HG02798 (cell line): ENCODE results near the gene BCL11B.

Experiments used
- ATAC-seq: cut with Tn5 transposase; IDR thresholded peaks from one replicate; pipeline ENCODE4 v1.9.1; 2021; ENCODE audit warnings: mild to moderate bottlenecking; ENCODE audit not compliant: unreplicated experiment, poor library complexity

Gene BCL11B

GRCh38 chr14:99173086-99173485 is 98.9 kb downstream of the BCL11B start:
- ATAC-seq: no peak

GRCh38 chr14:99171396-99171795 is 100.6 kb downstream of the BCL11B start:
- no peak for ATAC-seq

- no peak for ATAC-seq
Observed at GRCh38 chr14:99169776-99170356, 102.1 kb downstream of the BCL11B start.

GRCh38 chr14:99168330-99168729 is 103.7 kb downstream of the BCL11B start:
- ATAC-seq: no peak

DNA sequence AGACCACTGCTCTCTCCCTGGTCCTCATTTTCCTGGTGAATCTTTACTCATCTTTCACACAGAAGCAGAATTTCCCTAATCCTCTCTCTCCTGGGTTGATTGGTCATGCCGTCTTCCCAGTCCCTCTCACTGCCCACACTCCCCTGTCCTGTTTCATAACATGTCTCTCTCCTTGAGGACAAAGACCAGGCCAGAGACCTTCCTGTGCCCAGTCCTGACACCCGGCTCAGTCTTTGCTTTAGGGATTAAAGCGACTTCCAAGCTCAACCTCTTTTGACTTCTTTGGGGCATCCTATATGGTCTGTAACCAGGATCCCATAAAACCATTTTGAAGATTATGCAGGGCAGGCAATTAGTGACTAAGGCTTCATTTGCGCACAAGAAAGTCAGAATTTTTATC is 105.5 kb downstream of the BCL11B start:
- ATAC-seq: no peak

DNA sequence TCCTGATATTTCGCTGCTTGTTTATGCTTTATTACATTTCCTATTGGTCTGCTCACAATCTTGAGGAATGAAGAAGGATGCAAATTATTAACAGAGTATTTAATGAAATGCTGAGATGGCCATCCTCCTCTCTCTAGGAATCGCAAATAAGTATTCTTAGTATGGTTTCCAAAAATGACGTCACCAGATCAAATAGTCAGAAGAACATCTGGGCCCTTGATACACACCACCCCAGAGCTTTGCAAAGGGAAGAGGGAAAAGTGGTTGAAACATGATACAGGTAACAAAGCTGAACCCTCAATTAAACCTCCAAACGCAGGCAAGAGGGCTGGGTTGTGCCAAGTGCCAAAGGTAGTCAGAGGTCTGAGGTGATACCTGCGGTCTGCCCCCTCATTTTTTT is 107.3 kb downstream of the BCL11B start:
- no peak for ATAC-seq

GRCh38 chr14:99163446-99163845 is 108.6 kb downstream of the BCL11B start:
- ATAC-seq: no peak

DNA sequence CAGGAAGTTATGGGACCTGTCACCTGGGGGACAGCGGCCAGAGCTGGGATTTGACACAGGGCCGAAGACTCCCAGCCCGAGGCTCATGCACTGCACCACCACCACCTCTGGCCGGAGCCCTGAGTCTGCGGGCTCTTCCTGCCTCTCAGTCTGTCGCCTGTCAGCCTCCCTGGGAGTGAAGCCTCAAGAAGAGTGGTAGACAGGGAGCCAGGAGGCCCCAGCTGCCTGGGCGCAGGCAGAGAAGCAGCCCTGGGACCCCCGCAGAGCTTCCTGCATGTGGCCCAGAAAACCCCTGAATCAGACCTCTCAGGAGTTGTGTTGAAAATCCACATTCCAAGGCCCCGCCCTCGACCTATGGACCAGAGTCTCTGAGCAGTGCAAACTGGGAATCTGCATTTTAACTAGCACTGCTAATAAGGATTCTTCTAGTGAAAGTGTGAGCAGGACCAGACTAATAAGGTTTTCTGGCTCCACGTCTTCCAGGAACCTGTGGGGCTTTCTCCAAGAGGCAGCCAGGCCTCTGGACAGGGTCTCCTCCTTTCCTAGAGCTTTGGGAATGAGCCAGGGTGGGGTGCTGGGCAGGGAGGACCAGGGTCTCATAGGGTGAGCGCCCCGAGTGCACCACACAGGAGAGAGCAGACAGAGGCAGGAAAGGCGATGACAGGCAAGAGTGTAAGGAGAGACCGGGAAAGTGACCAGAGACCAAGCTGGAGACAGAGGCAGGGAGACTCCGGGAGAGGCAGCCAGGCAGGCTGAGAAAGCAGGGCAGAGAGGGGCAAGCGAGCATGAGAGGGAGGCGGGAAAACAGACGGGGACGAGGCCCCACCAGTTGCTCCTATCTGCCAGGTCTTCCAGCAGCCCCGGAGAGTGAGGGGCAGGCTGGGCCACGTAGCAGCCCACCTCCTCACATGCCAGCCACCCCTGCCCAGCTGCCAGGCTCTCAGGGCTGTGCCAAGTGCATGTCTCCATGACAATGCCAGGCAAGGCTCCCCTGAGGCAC is 112.4 kb downstream of the BCL11B start:
- no peak for ATAC-seq

DNA sequence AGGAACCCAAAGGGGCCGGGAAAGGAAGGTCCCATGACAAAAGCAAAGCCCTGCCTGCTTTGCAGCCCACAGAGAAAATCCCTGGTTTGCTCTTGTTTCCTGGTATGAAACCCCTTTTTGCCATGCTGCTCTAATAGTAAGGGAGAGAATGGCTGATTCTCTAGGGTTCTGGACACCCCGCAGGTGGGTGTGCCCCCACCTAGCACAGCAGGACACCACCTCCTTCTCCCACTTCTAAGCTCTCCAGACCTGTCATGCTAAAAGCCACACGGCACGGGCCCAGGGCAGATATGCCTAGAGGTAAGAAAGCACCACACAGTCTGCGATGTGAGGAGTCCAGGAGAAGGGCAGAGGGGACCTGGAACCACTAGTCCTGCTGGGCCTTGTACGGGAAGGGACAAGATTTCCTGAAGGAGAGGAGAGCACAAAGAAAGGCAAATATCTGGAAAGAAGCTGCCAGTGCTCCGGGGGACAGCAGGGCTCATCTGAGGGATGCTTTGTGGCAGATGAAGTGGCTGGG is 113.3 kb downstream of the BCL11B start:
- no peak for ATAC-seq

DNA sequence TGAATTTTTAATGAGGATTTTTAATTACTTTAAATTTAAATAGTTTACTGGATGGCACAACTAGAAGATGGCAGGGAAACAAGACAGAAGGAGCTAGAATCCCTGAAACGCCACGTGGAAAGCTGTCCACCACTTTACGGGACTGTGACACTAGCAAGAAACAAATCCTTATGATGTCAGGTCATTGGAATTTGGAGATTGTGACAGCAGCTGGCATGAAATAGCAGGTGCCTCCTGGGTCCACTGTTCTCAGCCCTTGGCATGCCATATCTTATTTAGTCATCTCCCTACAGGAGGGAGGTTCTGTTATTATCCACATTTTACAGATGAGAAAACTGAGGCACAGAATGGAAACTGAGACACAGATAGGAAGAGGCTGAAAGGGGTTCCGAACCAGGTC is 113.8 kb downstream of the BCL11B start:
- ATAC-seq: no peak

GRCh38 chr14:99157676-99158075 is 114.3 kb downstream of the BCL11B start:
- no peak for ATAC-seq

DNA sequence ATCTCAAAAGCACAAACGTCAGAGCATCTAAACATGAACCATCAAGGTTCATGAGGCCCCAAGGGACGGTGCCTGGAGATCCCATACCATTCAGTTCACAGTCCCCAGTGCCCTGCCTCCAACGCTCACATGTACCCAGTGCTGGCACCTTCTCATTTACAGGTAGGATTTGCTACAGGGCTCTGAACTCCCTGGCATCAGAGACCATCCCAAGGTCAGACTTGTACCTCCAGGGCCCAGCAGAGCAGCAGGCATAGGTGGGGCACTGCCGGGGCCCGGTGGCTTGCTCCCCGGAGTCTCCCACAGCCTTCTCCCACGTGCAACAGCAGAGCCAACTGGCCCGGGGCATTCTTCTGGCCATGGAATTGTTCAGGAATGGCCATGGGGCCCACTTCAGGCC is 114.8 kb downstream of the BCL11B start:
- ATAC-seq: no peak

DNA sequence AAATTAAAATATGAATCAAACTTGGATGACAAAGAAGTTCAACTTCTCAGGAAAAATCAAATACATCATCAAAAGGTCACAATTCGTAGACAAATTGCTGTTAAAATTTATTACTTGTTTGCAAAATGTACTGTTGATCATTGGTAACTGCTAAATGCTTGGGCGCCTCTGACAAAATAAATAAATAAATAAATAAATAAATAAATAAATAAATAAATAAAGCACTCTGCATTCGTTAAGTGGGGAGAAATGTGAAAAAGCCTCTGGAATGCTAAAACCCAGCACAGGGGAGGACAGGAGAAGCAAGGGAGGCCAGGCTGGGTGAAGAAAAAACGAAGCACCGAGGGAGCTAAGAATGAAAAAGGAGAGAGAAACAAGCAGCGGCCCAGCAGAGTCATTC is 115.2 kb downstream of the BCL11B start:
- no peak for ATAC-seq

DNA sequence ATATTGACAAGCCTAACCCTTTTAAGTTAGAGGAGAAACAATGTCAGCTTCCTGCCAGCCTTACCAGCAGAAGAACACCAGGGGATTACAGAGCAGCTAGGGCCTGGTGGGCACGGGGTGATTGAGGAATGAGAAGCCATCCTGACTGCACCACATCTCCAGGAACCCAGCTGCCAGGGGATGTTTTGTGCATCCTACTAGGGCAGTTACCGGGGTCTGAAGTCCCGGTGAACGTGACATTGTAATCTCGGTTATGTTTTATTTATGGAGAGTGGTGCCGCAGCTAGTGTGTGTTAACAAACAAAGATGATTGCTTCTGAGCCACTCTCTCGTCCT is 115.9 kb downstream of the BCL11B start:
- ATAC-seq: no peak

DNA sequence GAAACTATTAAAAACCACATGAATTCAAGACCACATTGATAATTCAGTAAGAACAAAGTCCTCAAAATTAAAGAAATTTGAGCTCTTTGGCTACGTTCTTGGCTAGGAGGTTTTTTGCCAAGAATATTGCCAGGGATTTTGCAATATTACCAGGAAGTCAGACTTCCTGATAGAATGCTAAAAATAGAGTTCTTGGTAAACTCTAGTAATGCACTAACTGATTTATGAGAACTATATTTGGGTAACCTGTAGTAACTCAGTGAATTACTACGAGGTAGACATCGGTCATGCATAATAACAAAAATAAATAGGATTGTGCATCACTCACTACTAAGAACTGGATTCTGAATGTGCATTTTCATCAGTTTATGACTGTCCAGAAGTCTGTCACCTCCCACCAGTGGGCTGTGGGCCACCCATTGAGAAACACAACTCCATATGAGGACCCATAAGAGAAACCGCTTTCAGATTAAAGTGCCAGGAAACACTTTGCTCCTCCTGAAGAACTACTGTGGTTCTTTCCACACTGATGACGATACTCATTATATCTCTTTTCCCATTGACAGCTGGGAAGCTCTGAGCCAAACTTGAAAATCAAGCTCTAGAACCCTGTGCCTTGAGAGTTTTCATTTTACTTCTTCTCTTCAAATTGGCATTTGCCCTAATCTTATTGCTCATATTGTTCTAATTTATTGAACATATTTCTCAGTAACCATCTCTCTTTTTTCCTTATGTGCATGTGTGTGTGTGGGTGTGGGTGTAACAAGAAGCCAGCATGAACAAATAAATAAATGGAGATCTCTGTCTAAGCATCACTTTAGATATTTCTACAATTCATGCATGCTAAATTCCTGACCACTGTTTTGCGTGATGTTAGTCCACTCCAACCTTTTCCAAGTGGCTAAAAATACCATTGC is 116.6 kb downstream of the BCL11B start:
- no peak for ATAC-seq

DNA sequence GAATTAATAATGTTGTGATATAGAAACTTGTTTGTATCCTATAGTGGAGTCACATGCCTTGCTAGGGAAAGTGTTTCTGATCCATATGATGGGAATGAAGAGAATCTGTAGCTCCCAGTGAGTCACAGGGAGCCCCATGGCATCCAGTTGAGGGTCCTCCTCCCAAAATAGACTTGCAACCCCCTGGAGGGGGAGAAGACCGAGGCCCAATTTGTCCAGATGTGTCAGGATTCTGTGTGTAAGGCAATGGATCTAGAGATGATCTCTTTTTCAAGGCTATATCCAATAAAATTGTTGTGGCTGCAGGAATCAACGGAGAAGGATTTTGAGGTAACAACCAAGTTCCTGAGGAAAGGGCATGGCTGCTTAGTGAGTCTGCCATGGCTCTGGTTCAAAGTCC is 121.8 kb downstream of the BCL11B start:
- no peak for ATAC-seq

DNA sequence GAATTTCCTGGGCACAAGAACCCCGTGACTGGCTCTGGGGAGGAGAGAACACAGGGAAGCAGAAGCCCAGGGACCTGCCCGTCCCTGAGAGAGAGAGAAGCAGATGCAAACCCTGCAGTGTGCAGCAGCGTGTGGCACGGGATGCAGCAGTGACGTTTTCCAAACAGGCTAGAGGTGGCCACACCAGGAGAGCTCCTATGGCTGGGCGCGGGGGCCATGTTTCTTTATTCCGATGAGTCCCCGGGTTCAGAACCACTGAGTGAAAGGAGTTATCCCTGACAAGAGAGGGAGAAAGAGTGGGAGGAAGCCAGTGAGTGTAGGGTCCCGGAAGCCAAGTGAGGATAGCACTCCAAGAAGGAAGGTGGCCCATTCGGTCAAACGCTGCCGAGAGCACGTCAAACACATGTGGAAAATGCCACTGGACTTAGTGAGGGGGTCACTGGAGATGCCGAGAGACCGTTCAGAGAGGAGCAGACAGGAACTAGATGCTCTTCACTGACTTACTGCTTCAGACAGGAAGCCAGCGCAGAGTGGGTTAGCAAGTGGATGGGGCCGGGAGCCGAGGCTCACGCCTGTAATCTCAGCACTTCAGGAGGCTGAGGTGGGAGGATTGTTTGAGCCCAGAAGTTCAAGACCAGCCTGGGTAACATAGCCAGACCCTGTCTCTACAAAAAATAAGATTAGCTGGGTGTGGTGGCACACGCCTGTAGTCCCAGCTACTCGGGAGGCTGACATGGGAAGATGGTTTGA is 123.0 kb downstream of the BCL11B start:
- ATAC-seq: no peak

DNA sequence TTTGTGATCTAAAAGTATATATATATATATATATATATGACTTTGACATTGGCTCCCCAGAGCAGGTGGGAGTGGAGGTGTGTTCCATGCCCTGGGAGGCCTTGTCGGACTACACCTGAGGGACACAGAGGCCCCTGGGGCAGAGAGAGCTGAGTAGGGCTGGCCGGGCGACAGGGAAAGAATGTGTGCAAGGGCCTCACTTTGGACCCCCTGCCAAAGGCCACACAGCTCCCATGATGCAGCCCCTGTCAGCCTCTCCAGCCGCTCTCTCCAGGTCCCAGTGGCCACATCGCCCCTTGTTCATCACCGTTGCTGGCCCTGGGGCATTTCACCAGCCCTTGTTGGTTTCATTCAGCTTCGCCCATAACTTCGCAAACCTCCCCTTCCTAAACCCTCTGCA is 123.9 kb downstream of the BCL11B start:
- ATAC-seq: no peak

- ATAC-seq: no peak
Observed at GRCh38 chr14:99147366-99147740, 124.6 kb downstream of the BCL11B start.
